Inflammatory macrophage (primary cell): ENCODE results near the gene ZNF804B.

Source experiments
- DNase-seq, 2 donors: peaks; one replicate each; pipeline ENCODE4 v3.0.0-alpha.2; 2020 to 2022

ZNF804B gene

DNA sequence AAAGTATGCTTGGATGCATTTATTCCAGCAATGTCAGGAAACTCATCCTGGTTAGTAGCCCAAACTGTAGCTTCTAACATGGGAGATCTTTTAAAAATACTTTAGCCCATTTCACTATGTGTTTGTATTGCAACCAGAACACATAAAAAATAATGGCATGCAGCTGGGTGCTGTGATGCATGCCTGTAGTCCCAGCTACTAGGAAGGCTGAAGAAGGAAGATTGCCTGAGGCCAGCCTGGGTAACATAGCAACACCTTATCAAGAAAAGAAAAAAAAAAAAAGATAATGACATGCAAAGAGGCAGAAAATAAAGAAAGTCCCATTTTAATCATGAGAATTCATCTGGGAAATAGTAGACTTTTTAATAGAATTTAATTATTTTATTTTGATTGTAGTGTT is 553.1 kb downstream of the ZNF804B start:
- DNase-seq: no peak

DNA sequence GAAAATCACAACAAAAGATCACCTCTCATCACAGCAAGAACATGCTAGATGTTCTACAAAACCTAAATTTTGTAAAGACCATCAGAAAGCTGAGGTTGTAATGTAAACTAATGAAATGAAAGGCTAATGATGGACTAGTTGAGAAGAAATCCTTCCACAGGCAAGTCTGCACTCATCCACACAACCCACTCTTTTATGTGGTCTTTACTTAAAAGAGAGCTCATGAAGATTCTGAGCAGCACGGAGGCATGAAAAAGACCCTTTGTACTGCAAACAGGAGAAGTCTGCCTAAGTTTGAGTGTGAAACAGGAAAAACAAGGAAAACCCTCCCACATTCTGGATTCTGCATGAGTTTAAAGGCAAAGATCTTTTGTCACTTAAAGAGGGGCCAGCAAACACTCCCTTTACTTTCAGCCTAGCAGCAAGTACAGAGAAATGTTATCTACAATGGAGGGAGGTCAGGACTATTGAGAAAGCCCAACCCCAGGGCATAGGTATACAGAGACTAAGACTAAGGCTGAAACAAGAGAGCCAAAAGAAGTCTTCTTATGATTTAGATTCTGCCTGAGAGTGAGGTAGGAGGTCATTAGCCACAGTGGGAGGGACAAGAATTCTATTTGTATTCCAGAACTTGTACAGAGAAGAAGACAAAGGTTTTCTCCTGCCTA is 557.2 kb downstream of the ZNF804B start:
- no peak for DNase-seq

DNA sequence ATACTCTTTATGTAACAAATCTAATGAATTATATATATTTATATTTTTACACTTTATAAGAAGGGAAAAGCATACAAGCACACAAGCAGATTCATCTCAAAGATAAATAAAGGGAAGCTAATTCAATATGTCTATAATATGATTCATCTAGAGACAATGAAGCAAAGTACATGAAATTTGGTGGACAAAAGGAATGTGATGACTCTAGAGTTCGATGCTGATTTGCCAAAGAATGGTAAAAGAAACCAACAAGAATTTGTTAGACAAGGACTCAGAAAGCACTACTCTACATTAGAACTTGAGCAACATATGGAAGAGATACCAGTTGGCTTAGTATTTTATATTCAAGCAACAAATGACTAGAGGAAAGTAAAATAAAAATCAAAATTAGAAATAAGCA is 572.5 kb downstream of the ZNF804B start:
- no peak for DNase-seq

DNA sequence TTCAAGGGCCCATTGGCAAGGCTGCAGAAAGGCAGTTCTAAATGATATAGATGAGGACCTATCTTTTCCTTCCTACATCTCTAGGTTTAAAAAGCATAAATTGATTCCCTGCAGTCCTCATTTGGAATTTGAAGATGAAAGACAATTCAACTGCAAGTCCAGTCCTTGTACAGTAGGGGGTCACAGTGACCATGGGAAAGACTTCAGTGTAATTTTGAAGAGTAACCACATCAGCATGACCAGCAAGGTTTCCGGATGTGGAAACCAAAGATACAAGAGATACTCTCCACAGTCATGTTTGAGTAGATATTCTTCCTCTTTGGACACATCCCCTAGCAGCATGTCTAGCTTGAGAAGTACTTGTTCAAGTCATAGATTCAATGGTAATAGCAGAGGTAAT is 575.3 kb downstream of the ZNF804B start:
- DNase-seq: no peak

DNA sequence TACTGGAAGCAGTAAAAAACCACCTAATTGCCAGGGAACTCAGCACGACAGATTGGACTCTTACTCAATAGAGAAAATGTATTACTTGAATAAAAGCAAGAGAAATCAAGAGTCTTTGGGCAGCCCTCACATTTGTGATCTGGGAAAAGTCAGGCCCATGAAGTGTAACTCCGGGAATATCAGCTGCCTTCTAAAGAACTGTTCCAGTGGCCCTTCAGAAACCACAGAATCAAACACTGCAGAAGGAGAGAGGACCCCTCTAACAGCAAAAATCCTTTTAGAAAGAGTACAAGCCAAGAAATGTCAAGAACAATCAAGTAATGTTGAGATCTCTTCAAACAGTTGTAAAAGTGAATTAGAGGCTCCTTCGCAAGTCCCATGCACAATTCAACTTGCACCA is 576.0 kb downstream of the ZNF804B start:
- no peak for DNase-seq

DNA sequence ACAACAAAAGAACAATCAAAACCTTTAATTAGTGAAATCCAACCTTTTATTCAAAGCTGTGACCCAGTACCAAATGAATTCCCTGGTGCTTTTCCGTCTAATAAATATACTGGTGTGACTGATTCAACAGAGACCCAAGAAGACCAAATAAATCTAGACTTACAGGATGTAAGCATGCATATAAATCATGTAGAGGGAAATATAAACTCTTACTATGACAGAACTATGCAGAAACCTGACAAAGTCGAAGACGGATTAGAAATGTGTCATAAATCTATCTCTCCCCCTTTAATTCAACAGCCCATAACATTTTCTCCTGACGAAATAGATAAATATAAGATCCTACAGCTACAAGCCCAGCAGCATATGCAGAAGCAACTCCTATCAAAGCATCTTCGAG is 576.6 kb downstream of the ZNF804B start:
- DNase-seq: no peak

DNA sequence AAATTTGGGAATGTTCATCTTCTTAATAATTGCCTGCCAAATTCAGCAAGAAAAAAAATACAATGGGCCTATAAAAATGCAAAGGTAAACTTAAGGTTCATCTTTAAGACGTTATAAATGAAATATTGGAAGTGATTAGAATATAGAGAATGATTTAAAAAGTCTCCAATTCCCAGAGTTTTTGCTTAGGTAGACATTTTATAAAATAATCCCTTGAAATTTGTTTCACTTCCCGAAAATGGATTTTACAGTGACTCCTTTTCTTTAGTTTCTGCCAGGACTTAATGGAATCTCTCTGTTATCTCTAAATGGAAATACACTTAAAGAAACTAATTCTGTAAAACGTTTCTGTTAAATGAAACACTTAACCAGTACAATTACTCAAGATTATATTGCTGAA is 580.2 kb downstream of the ZNF804B start:
- no peak for DNase-seq

DNA sequence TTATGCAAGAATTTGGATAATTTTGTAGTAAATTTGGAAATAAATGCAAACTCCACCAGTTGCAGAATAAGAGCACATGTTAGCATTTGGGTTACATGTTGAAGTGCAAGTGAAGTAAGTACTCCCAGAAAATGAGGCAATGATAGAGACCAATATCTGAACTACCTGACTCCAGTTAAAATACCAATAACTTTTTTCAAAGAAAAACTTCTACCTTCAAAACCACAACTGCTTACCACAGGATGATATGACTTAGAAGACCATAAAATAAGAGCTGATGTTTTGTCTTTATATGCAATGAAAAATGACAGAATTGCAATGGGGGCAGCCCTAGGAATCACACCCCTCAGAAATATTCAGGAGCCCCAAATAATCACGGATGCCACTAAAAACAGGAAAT is 597.6 kb downstream of the ZNF804B start:
- no peak for DNase-seq

DNA sequence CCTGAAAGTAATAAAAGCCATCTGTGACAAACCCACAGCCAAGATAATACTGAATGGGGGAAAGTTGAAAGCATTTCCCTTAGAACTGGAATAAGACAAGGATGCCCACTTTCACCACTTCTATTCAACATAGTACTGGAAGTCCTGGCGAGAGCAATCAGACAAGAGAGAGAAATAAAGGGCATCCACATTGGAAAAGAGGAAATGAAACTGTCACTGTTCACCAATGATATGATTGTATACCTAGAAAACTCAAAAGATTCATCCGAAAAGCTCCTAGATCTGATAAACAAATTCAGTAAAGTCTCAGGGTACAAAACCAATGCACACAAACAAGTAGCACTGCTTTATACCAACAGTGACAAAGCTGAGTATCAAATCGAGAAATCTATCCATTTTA is 617.7 kb downstream of the ZNF804B start:
- no peak for DNase-seq

DNA sequence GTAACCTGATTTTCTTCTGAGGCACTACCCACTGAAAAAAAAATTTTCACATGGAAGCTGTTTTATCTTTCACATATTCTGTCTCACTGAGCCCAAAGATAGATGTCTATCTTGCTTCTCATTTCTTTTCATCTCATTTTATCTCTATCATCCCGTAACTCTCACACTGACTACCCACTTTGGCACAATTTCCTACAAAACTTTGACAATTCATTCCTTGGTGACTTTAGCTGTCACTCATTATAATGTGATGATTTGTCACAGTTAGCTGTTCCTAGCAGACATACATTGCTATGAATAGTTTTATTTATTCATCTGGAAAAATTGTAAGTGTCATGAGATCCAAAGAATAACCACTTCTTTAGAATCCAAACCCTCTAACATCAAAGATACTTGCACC is 625.9 kb downstream of the ZNF804B start:
- DNase-seq: no peak
